PC-3 (cell line): ENCODE measurements around the gene PCDHGB4. TPM values are rescaled to one million over a fixed set of nuclear protein-coding genes. Genes with fewer than 3 reads are reported as not detected.

Source experiments
- ATAC-seq: fragments of 200-7000 bp; cut with Tn5 transposase; 2 replicates; pipeline ENCODE4 v1.9.1; 2020; ENCODE audit warnings: mild to moderate bottlenecking, moderate library complexity
- BruUV-seq: library from RNA; stranded (reverse); fragments of 400-500 nt; replicated peaks from 2 replicates; lab custom pipeline; 2021; lab: Mats Ljungman, UMichigan
- CTCF ChIA-PET: fragments of 300-600 bp; sonication (Branson Sonifier 250); formaldehyde crosslinking; loops from one replicate; lab custom pipeline; 2022; ENCODE audit warnings: antibody characterized with exemption; lab: Charles Lee
- POLR2A ChIA-PET: fragments of 300-600 bp; sonication (Branson Sonifier 250); formaldehyde crosslinking; loops from one replicate; lab custom pipeline; 2022; ENCODE audit warnings: antibody characterized with exemption; ENCODE audit not compliant: unreplicated experiment; lab: Charles Lee
- DNase-seq: peaks from one replicate; pipeline ENCODE4 v3.0.0-alpha.2; 2015
- H2AFZ ChIP-seq: fragments of 300-600 bp; sonication (generic); 2 replicates; pipeline ENCODE4 v1.6.0; 2016; ENCODE audit warnings: antibody characterized with exemption, low read length
- H3F3A ChIP-seq: fragments of 300-600 bp; sonication (generic); one replicate; pipeline ENCODE4 v1.6.0; 2017; ENCODE audit warnings: antibody characterized with exemption, low read length, control low read depth, mild to moderate bottlenecking; ENCODE audit not compliant: unreplicated experiment
- H3K27ac ChIP-seq: fragments of 300-600 bp; sonication (generic); 2 replicates; pipeline ENCODE4 v1.5.1; 2016; ENCODE audit warnings: mild to moderate bottlenecking, low read length
- H3K27me3 ChIP-seq: fragments of 300-600 bp; sonication (generic); 2 replicates; pipeline ENCODE4 v1.6.1; 2016; ENCODE audit warnings: low read length, mixed read lengths
- H3K36me3 ChIP-seq: fragments of 300-600 bp; sonication (generic); 2 replicates; pipeline ENCODE4 v1.6.1; 2016; ENCODE audit warnings: low read depth, mixed run types, low read length, mixed read lengths
- H3K4me1 ChIP-seq: fragments of 300-600 bp; sonication (generic); 2 replicates; pipeline ENCODE4 v1.5.1; 2016; ENCODE audit warnings: low read length; ENCODE audit not compliant: insufficient read depth
- H3K4me2 ChIP-seq: fragments of 300-600 bp; sonication (generic); 2 replicates; pipeline ENCODE4 v1.6.0; 2016; ENCODE audit warnings: low read length
- H3K4me3 ChIP-seq: fragments of 300-600 bp; sonication (generic); 2 replicates; pipeline ENCODE4 v1.5.1; 2016; ENCODE audit warnings: mild to moderate bottlenecking, low read length, mixed read lengths
- H3K79me2 ChIP-seq: fragments of 300-600 bp; sonication (generic); 2 replicates; pipeline ENCODE4 v1.6.1; 2017; ENCODE audit warnings: low read length, mixed read lengths
- H3K9ac ChIP-seq: fragments of 300-600 bp; sonication (generic); 2 replicates; pipeline ENCODE4 v1.6.0; 2016; ENCODE audit warnings: mild to moderate bottlenecking, low read length
- H3K9me2 ChIP-seq: fragments of 300-600 bp; sonication (generic); replicated peaks from 2 replicates; pipeline ENCODE4 v1.6.1; 2016; ENCODE audit warnings: mixed run types, low read length, mixed read lengths
- H3K9me3 ChIP-seq: fragments of 300-600 bp; sonication (generic); 2 replicates; pipeline ENCODE4 v1.6.1; 2016; ENCODE audit warnings: low read length, mixed read lengths
- H4K20me1 ChIP-seq: fragments of 300-600 bp; sonication (generic); 2 replicates; pipeline ENCODE4 v1.6.1; 2016; ENCODE audit warnings: low read length, mixed read lengths
- CTCF ChIP-seq: fragments of 300-600 bp; sonication (generic); conservative IDR thresholded peaks from 2 replicates; pipeline ENCODE4 v1.5.1; 2017; ENCODE audit warnings: antibody characterized with exemption, low read depth, mild to moderate bottlenecking, low read length
- EZH2 ChIP-seq: fragments of 300-600 bp; sonication (generic); IDR thresholded peaks from one replicate; pipeline ENCODE4 v1.6.1; 2017; ENCODE audit warnings: antibody characterized with exemption, mild to moderate bottlenecking, low read length; ENCODE audit not compliant: unreplicated experiment
- EZH2phosphoT487 ChIP-seq: fragments of 300-600 bp; sonication (generic); IDR thresholded peaks from 2 replicates; pipeline ENCODE4 v1.6.1; 2018; ENCODE audit warnings: mild to moderate bottlenecking, antibody characterized with exemption, low read length, borderline replicate concordance
- intact Hi-C: fragments of 100-400 bp; cut with micrococcal nuclease; formaldehyde crosslinking; loops from 2 replicates; pipeline ENCODE4 v1.9.0; 2023
- total RNA-seq: library from RNA; depleted of rRNA; stranded (reverse); fragments of >200 nt; gene quantifications from 2 replicates; pipeline ENCODE4 v1.2.3, GENCODE V29; 2014

The PCDHGB4 gene
- total RNA-seq, 1 experiment from 2014 or later: 0.73 TPM

GRCh38 chr5:141369994-141370848 is 17.3 kb upstream of the PCDHGB4 start, which contains the start of gene PCDHGB3:
Gene PCDHGB3, plus strand, starts transcription at chr5:141370242. Its CDS starts 153 bp downstream, at chr5:141370395.
- Histone ChIP-seq H4K20me1 (no peaks in the 10 kb centered on the region), H3F3A (no peaks in the 10 kb centered on the region), H3K27ac (no peak within 1 kb of the TSS), H3K9me2 (no peaks in the 10 kb centered on the region), H3K4me2 (no peak within 1 kb of the TSS), H3K79me2 (no peaks in the 10 kb centered on the region), H2AFZ (no peak within 1 kb of the TSS), H3K4me3 (no peak within 1 kb of the TSS), H3K27me3 (no peaks in the 10 kb centered on the region), H3K36me3 (no peaks in the 10 kb centered on the region; the same call in 1 of the 2 replicates), H3K9ac (no peak within 1 kb of the TSS), H3K4me1 (no peaks in the 10 kb centered on the region), H3K9me3 (no peaks in the 10 kb centered on the region)
- ATAC-seq (no peak), DNase-seq (no peak)
- ChIA-PET POLR2A (no interaction called here), CTCF (no interaction called here)
- no TSS peak for BruUV-seq
- intact Hi-C loops: no loop called here
- no peak for TF ChIP-seq CTCF
- TF ChIP-seq EZH2phosphoT487: no peak
- no peak for TF ChIP-seq EZH2

GRCh38 chr5:141371572-141372475 is 15.7 kb upstream of the PCDHGB4 start:
- intact Hi-C loops: no loop called here
- Histone ChIP-seq H3K27ac (no peak overlapping the region), H3K9me2 (no peaks in the 10 kb centered on the region), H4K20me1 (no peaks in the 10 kb centered on the region), H2AFZ (no peak overlapping the region), H3K4me2 (no peak overlapping the region), H3K9me3 (no peaks in the 10 kb centered on the region), H3F3A (no peaks in the 10 kb centered on the region), H3K4me1 (no peaks in the 10 kb centered on the region), H3K27me3 (no peaks in the 10 kb centered on the region), H3K79me2 (no peaks in the 10 kb centered on the region), H3K36me3 (no peaks in the 10 kb centered on the region), H3K4me3 (no peak overlapping the region), H3K9ac (no peak overlapping the region)
- no peak for ATAC-seq
- DNase-seq: no peak
- POLR2A ChIA-PET: no interaction called here
- TF ChIP-seq EZH2phosphoT487 (no peak), EZH2 (no peak), CTCF (no peak)
- no TSS peak for BruUV-seq
- CTCF ChIA-PET: no interaction called here
